SK-N-SH treated with all-trans-retinoic acid at 6 μM for 48 hours (cell line): Measurements from ENCODE around the gene MYL12B.

ENCODE experiments used
- RARB ChIP-seq: fragments of 250-450 bp; sonication (Bioruptor Pico); IDR thresholded peaks from 2 replicates; pipeline ENCODE4 v1.8.0; 2021; ENCODE audit warnings: mild to moderate bottlenecking, moderate library complexity
- TF ChIP-seq, protein P1 (sequence below): fragments of 250-450 bp; sonication (Bioruptor Pico); IDR thresholded peaks from 2 replicates; pipeline ENCODE4 v1.8.0; 2020; ENCODE audit warnings: mild to moderate bottlenecking, moderate library complexity, borderline replicate concordance

DNA sequence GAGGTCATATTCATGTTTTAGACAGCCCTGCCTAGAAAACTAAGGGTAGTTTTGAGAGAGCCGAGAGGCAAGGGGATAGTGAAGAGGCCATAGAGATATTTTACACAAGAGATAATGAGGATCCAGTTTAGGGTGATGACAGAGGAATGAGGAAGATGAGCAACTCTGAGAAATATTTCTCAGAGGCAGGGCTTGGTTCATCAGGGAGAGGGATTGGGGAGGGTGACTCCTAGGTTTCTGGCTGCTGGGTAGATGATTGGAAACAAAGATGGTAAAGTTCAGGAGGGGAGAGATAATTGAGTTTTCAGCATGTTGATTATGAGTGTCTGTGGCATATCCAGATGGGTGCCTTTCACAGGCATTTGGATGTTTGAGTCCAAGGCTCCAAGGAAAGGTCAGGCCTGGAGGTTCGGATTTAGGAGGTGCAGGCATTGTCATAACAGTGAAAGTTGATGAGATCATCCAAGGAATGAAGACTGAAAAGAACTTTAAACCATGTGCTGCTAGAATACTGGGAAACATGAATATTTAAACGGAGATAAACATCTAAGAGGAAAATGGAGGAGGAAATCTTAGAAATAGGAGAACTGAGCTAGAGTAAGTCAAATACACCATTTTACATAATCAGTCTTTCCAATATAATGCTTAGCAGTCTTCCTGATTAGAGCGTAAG, 7.4 kb downstream of the MYL12B start:
- TF ChIP-seq, protein P1, sequence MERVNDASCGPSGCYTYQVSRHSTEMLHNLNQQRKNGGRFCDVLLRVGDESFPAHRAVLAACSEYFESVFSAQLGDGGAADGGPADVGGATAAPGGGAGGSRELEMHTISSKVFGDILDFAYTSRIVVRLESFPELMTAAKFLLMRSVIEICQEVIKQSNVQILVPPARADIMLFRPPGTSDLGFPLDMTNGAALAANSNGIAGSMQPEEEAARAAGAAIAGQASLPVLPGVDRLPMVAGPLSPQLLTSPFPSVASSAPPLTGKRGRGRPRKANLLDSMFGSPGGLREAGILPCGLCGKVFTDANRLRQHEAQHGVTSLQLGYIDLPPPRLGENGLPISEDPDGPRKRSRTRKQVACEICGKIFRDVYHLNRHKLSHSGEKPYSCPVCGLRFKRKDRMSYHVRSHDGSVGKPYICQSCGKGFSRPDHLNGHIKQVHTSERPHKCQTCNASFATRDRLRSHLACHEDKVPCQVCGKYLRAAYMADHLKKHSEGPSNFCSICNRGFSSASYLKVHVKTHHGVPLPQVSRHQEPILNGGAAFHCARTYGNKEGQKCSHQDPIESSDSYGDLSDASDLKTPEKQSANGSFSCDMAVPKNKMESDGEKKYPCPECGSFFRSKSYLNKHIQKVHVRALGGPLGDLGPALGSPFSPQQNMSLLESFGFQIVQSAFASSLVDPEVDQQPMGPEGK = no peak
- no peak for TF ChIP-seq RARB (CRISPR knock-in tag)
